ENCODE measurements around the gene CRPPA.

DNA sequence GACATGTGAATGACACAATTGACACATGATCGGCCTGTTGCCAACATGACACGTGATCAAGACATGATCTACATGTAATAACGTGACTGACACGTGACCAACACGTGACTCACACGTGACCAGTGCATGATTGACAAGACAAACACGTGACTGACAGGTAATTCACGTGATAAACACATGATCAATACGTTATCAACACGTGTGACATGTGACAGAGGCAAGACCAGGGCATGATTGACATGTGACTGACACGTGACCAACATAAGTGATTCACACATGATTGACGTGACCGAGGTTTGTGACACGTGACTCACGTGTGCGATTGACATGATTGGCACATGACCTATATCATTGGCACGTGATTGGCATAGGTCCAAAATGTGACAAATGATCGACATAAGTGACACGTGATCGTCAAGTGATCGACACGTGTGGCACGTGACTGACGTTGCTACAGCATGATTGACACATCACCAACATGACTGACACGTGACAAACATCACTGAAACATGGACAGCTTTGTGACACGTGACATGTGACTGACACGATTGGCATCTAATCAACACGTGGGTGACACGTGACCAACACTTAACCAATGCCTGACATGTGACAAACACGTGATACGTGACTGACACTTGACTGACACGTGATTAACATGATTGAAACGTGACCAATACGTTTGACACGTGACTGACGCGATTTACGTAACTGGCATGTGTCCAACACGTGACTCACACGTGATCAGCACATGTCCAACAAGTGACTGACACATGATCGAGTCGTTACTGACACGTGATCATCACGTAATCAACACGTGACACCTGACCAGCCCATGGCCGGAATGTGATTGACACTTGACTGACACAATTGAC lies 23.0 kb downstream of the CRPPA start:
- TF ChIP-seq, protein P1, sequence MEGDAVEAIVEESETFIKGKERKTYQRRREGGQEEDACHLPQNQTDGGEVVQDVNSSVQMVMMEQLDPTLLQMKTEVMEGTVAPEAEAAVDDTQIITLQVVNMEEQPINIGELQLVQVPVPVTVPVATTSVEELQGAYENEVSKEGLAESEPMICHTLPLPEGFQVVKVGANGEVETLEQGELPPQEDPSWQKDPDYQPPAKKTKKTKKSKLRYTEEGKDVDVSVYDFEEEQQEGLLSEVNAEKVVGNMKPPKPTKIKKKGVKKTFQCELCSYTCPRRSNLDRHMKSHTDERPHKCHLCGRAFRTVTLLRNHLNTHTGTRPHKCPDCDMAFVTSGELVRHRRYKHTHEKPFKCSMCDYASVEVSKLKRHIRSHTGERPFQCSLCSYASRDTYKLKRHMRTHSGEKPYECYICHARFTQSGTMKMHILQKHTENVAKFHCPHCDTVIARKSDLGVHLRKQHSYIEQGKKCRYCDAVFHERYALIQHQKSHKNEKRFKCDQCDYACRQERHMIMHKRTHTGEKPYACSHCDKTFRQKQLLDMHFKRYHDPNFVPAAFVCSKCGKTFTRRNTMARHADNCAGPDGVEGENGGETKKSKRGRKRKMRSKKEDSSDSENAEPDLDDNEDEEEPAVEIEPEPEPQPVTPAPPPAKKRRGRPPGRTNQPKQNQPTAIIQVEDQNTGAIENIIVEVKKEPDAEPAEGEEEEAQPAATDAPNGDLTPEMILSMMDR (IDR thresholded peaks at IDR 0.05) = no peak
- TF ChIP-seq POLR2A (IDR thresholded peaks at IDR 0.05) (no peak), POLR2AphosphoS5 (IDR thresholded peaks at IDR 0.05) (peak; percentile 72 to 90 (median 80)), EP300 (IDR thresholded peaks at IDR 0.05) (no peak)
